Pons (tissue), 1 donor: ENCODE results near the gene RAF1.
"Not testable (repeated sequence)": the region's sequence is repeated elsewhere in the genome, so short reads cannot be mapped to it uniquely, and the experiment has no call there.

Source experiments
- DNase-seq: peaks from one replicate; pipeline ENCODE4 v3.0.0-alpha.2; 2016; ENCODE audit warnings: low spot score

The RAF1 gene

GRCh38 chr3:12638105-12638504 lies 25.8 kb downstream of the RAF1 start:
- DNase-seq, result no peak

DNA sequence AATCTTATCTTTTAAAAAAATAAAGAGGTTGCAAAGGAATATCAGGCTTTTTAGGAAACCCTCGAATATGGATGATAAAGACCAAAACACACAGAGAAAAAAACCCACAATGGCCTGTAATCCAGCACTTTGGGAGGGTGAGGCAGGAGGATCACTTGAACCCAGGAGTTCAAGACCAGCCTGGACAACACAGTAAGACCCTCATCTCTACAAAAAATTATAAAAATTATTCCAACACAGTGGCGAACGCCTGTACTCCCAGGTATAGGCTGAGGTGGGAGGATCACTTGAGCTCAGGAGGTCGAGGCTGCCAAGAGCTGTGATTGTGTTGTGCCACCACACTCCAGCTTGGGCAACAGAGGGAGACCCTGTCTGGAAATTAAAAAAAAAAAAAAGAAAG lies 30.8 kb downstream of the RAF1 start:
- no peak for DNase-seq

DNA sequence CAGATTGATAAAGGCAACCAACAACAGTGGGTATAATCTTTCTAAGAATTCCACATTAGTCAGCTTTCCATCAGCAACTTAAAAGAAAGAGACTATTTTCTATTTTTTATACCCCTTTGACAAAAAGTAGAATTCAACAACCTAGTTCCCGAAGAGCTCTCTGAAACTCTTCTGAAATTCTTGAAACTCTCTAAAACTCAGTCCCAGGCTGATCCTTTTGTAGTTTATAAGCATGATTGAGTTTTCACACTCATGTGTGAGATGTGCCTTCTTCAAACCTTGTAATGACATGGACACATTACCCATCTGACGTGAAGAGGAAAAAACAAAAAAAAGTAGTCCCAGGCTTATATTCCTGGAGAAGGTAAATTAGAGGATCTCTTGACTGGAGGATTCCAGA lies 31.4 kb downstream of the RAF1 start:
- no peak for DNase-seq

DNA sequence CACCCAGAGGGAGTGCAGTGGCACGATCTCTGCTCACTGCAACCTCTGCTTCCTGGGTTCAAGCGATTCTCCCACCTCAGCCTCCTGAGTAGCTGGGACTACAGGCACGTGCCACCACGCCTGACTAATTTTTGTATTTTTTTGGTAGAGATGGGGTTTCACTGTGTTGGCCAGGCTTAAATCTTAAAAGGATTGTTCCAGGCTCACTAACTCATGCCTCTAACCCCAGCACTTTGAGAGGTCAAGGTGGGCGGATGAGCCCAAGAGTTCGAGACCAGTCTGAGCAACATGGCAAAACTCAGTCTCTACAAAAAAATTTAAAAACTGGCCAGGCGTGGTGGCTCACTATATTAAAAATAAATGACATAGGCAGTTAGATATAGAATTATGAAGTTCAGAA lies 33.1 kb downstream of the RAF1 start:
- DNase-seq, result not testable (repeated sequence)

GRCh38 chr3:12630292-12630691 lies 33.6 kb downstream of the RAF1 start:
- no peak for DNase-seq

- no peak for DNase-seq
Measured at GRCh38 chr3:12629560-12629959, 34.4 kb downstream of the RAF1 start.

GRCh38 chr3:12628813-12629212 lies 35.1 kb downstream of the RAF1 start:
- no peak for DNase-seq

DNA sequence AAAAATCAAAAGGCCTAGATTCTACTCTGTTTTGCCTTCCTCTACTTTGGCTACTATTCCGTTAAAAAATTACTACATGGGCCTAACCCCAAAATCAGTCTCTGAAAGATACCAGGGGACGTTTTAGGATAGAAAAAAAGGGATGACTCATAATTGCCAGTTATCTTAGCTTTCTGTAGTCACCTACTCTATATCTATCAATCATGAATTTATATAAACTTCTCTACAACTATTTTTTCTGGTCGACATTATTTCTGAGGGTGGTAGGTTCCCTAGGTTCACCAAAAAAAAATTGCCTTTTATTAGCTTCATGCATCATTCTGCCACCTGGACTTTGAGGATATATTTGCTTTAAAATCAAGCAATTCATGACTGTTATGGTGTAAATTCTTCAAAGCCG lies 36.5 kb downstream of the RAF1 start:
- DNase-seq, result no peak

DNA sequence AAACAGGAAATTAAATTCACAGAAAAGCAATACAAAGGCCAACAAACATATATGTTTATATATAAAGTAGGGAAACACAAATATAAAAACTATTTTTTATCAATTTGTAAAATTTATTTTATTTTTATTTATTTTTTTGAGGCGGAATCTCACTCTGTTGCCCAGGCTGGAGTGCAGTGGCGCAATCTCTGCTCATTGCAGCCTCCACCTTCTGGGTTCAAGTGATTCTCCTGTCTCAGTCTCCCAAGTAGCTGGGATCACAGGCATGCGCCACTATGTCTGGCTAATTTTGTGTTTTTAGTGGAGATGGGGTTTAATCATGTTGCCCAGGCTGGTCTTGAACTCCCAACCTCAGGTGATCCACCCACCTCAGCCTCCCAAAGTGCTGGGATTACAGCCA lies 39.0 kb downstream of the RAF1 start:
- DNase-seq, result not testable (repeated sequence)

DNA sequence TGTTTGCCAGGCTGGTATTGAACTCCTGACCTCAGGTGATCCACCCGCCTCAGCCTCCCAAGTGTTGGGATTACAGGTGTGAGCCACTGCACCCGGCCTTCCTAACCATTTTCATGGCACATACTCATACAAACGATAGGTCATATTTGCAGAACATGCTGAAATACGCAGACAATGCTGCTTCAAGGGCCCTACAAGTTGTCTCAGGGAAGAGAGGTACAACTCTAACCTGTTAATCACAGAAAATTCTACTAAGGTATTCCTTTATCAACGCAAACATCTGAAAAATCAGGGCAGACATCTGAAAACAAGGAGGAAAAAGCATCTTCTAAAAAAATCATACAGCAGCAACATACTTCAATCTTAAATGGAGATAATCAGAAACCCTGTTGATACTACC lies 39.9 kb downstream of the RAF1 start:
- DNase-seq, result no peak

- DNase-seq, result no peak
Measured at GRCh38 chr3:12622335-12622734, 41.6 kb downstream of the RAF1 start.

DNA sequence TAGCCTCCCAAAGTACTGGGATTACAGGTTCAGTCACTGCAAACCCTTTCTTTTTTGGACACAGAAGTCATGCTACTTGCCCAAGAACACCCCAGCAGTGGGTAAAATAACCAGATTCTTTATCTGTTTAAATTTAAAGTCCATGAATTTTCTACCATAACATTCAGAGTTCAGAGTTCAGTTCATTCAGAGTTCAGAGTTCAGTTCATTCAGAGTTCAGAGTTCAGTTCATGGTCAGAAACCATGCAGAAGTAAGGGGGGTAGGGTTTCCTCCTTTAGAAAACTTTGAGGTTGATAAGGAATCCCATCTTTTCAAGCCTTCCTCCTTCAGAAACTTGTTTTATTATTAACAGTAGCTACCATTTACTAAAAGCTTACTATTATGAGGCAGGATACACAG lies 43.2 kb downstream of the RAF1 start:
- DNase-seq, result no peak

DNA sequence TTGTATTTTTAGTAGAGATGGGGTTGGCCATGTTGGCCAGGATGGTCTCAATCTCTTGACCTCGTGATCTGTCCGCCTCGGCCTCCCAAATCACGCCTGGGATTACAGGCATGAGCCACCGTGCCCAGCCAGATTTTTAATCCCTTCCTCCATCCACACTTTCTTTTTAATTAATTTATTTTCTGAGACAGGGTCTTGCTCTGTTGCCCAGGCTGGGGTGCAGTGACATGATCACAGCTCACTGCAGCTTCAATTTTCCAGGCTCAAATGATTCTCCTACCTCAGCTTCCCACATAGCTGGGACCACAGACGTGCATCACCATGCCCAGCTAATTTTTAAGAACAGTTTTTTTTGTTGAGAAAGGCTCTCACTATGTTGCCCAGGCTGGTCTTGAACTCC lies 43.6 kb downstream of the RAF1 start:
- DNase-seq, result no peak

GRCh38 chr3:12618426-12618825 lies 45.5 kb downstream of the RAF1 start:
- peak; percentile 61 for DNase-seq

DNA sequence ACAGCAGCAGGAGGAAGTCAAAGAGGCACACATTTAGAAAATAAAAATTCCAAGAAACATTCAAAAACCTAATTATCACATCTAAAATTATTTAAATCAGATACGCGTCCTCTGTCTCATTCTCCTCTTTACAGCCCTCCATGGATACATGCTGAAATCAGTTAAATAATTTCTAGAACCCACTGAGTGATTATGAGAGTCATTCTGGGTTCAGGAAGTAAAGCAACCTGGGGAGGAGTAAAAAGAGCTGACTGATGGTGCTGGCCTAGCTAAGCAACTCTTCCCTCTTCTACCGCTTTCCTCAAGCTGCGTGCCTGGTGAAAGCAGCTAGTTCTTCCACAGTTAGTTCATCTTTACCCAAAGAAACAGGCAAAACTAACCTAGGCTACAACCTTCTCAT lies 48.7 kb downstream of the RAF1 start:
- no peak for DNase-seq

- DNase-seq, result no peak
Measured at GRCh38 chr3:12613250-12613649, 50.7 kb downstream of the RAF1 start.

DNA sequence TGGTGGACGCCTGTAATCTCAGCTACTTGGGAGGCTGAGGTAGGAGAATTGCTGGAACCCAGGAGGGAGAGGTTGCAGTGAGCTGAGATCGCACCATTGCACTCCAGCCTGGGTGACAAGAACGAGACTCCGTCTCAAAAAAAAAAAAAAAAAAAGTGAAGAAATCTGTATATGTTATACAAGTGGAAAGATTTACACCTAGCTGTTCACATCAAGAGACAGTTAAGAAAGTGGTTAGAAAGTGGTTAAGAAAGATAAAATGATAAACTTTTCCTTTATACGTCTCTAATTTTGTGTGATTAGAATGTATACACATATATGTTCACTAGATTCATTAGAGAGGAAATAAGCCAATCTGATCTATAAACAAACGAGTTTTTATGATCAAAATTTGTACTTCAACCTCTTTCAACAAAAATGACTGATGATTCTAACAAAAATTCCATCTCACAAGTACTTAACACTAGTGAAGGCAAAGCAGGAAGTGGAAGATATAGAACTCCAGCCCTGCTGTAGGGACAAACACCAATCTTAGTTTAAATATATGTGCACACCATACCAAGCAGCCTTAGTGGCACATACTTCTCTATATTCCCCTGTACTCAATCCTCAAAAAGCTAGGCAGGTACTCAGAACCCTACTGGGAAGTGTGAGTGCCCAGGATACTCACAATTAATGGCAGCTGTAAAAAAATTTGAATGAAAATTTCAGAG lies 51.2 kb downstream of the RAF1 start:
- no peak for DNase-seq

GRCh38 chr3:12611117-12611516 lies 52.8 kb downstream of the RAF1 start:
- no peak for DNase-seq

GRCh38 chr3:12608376-12608775 lies 55.5 kb downstream of the RAF1 start:
- DNase-seq, result no peak

- no peak for DNase-seq
Measured at GRCh38 chr3:12603969-12604368, 59.9 kb downstream of the RAF1 start.

GRCh38 chr3:12601072-12601471 lies 62.8 kb downstream of the RAF1 start:
- DNase-seq, result no peak

GRCh38 chr3:12598890-12599289 lies 65.0 kb downstream of the RAF1 start:
- no peak for DNase-seq

DNA sequence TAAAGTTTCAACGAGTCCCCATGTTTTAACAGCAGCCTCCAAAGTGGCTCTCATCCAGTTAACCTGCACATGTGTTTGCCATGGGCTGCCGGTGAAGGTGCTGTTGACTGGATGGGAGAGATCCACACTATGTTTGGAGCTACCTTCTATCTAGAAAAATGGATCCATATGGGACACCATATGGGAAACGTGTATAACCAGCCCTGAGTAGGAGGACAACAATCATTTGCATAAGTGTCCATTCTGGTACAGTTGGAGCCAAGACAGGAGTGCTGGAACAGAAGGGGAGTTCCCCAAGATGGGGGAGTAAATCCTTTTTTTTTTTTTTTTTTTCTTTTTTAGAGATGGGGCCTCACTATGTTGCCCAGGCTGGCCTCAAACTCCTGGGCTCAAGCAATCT lies 70.4 kb downstream of the RAF1 start:
- no peak for DNase-seq

- no peak for DNase-seq
Measured at GRCh38 chr3:12591997-12592715, 71.8 kb downstream of the RAF1 start.
